Right lobe of liver (tissue), 6 donors: ENCODE data around the gene CCR8. TPM values are rescaled to one million over a fixed set of nuclear protein-coding genes. Genes with fewer than 3 reads are reported as not detected.
A peak's percentile ranks its signal among the peaks of the same experiment; 100 is the strongest.

ENCODE experiments used
- ATAC-seq, 4 donors: fragments of 200-7000 bp; cut with Tn5 transposase; one replicate each; pipeline ENCODE4 v1.9.1; 2020; ENCODE audit warnings: mild to moderate bottlenecking in 4 of 4, moderate library complexity in 4 of 4
- DNase-seq, 3 donors: peaks; one replicate each; pipeline ENCODE4 v3.0.0-alpha.2; 2020
- H3K27ac ChIP-seq, 3 donors: fragments of 200-600 bp; one replicate each; pipeline ENCODE4 v1.8.0; 2022
- H3K27me3 ChIP-seq, 2 donors: fragments of 200-600 bp; one replicate each; pipeline ENCODE4 v1.8.0; 2022
- H3K36me3 ChIP-seq, 4 donors: fragments of 200-600 bp; sonication (generic) in 1 of 4; one replicate each; pipeline versions ENCODE4 v1.5.1 to v1.8.0; 2017 to 2022; ENCODE audit warnings: control low read depth in 1 of 4
- H3K4me1 ChIP-seq, 4 donors: fragments of 200-600 bp; sonication (generic) in 1 of 4; one replicate each; pipeline versions ENCODE4 v1.5.1 to v1.8.0; 2017 to 2022; ENCODE audit warnings: control low read depth in 1 of 4
- H3K4me3 ChIP-seq, 3 donors: fragments of 200-600 bp; one replicate each; pipeline ENCODE4 v1.8.0; 2022
- H3K9me3 ChIP-seq, 4 donors: fragments of 200-600 bp; sonication (generic) in 1 of 4; one replicate each; pipeline versions ENCODE4 v1.5.1 to v1.8.0; 2017 to 2022; ENCODE audit warnings: control low read depth in 1 of 4
- CTCF ChIP-seq, 4 donors: fragments of 200-600 bp in 3 of 4; fragments of 450-650 bp in 1 of 4; IDR thresholded peaks; one replicate each; pipeline versions ENCODE4 v1.5.1 to v1.8.0; 2016 to 2022; ENCODE audit warnings: antibody characterized with exemption in 4 of 4, mild to moderate bottlenecking in 2 of 4
- POLR2A ChIP-seq: fragments of 450-650 bp; IDR thresholded peaks from one replicate; pipeline ENCODE4 v1.6.1; 2017; ENCODE audit warnings: antibody characterized with exemption, mild to moderate bottlenecking
- WGBS: methylation state at CpG from one replicate; pipeline ENCODE4 v1.1.6; 2018; ENCODE audit warnings: low coverage, low lambda C conversion rate; ENCODE audit not compliant: insufficient coverage; ENCODE audit errors: missing lambda C conversion rate; 5-methylcytosine and 5-hydroxymethylcytosine counted together
- intact Hi-C, 2 donors: fragments of 100-400 bp; cut with DNase I; formaldehyde crosslinking; loops; one replicate each; pipeline versions ENCODE4 v1.11.2 to v1.14.1; 2022
- long read RNA-seq: library from polyadenylated mRNA; unstranded; transcript quantifications from one replicate; pipeline ENCODE4 v2.0.0, GENCODE V29; 2019
- total RNA-seq, 6 experiments: library from RNA; depleted of rRNA in 2 of 6; stranded (reverse); fragments of >200 nt in 2 of 6; fragmentation: NEBNext Ultra II Directional in 3 of 6; extraction: Animal tissue kit (Norgen Biotek cat#: 25700) in 3 of 6; gene quantifications; one replicate each; pipeline versions ENCODE4 v1.1.0 to v1.2.4, GENCODE V29; 2016 to 2023
- donor health status: DM: no; HTN: yes; CAD: no.
- donor health status: DM: no; HTN: no; CAD: no.
- donor health status: DM: no; HTN: no; CAD: no.
- donor health status: DM: no; HTN: yes; CAD: no.
- donor health status: DM: no; HTN: yes; CAD: no.

CCR8 gene
- not detected for total RNA-seq
- long read RNA-seq, result 0 reads

- H3K4me3 ChIP-seq, result no peak within 1 kb of the TSS
- H3K27ac ChIP-seq, result no peak within 1 kb of the TSS
- no peaks in the 10 kb centered on the region for H3K4me1 ChIP-seq
- no peaks in the 10 kb centered on the region for H3K9me3 ChIP-seq
- no peaks in the 10 kb centered on the region for H3K27me3 ChIP-seq
- intact Hi-C loops, result no loop called here
- ATAC-seq (no peak), DNase-seq (no peak)
- no peaks in the 10 kb centered on the region for H3K36me3 ChIP-seq
- no peak for TF ChIP-seq POLR2A
- no peak for TF ChIP-seq CTCF (IDR thresholded peaks at IDR 0.05)
- WGBS, result 88% methylated on average over 1 of the region's 1 CpG
These were observed at the start of gene CCR8 for GRCh38 chr3:39329493-39329892. TSS of gene CCR8 (plus strand) at chr3:39329709. CDS start at chr3:39332332, 2,623 bp downstream.

GRCh38 chr3:39279745-39280517 is 49.6 kb upstream of the CCR8 start, which contains the start of gene CX3CR1:
TSS of gene CX3CR1 (minus strand) at chr3:39280036. CDS start at chr3:39266509, 13,527 bp downstream.
- Histone ChIP-seq H3K27ac (no peak within 1 kb of the TSS), H3K9me3 (no peaks in the 10 kb centered on the region), H3K27me3 (no peaks in the 10 kb centered on the region), H3K4me3 (no peak within 1 kb of the TSS), H3K36me3 (no peaks in the 10 kb centered on the region), H3K4me1 (peaks cover 0 to 2% (median 0%) of the 10 kb centered on the region in 4 donors)
- TF ChIP-seq POLR2A (no peak), CTCF (IDR thresholded peaks at IDR 0.05) (no peak)
- intact Hi-C loops, result loop anchor here (5.0 to 10.0 kb wide), 4 partner anchors 78 to 175 kb away; partner anchors contain the start of genes GORASP1 (in 1 of the 2) and TTC21A (in 1 of the 2)
- DNase-seq (peak in 1 of 3 donors; percentile 33), ATAC-seq (peak in 2 of 4 donors; percentile 17 to 18)
- 55% methylated on average over 4 of the region's 5 CpGs for WGBS

GRCh38 chr3:39280571-39280970 is 48.9 kb upstream of the CCR8 start:
- intact Hi-C loops, result loop anchor here (10.0 kb wide), 3 partner anchors 96 to 176 kb away; partner anchors contain the start of genes GORASP1 (in 1 of the 2) and TTC21A (in 1 of the 2)
- Histone ChIP-seq H3K9me3 (no peaks in the 10 kb centered on the region), H3K4me1 (peaks cover 0 to 2% (median 0%) of the 10 kb centered on the region in 4 donors), H3K36me3 (no peaks in the 10 kb centered on the region), H3K27me3 (no peaks in the 10 kb centered on the region), H3K4me3 (no peak overlapping the region), H3K27ac (no peak overlapping the region)
- ATAC-seq (no peak), DNase-seq (peak in 1 of 3 donors; percentile 35)
- 100% methylated on average over 5 of the region's 5 CpGs for WGBS
- no peak for TF ChIP-seq CTCF (IDR thresholded peaks at IDR 0.05)

GRCh38 chr3:39281533-39281932 is 48.0 kb upstream of the CCR8 start:
- Histone ChIP-seq H3K4me1 (peaks cover 0 to 2% (median 0%) of the 10 kb centered on the region in 4 donors), H3K36me3 (no peaks in the 10 kb centered on the region), H3K27ac (no peak overlapping the region), H3K9me3 (no peaks in the 10 kb centered on the region), H3K4me3 (no peak overlapping the region), H3K27me3 (no peaks in the 10 kb centered on the region)
- ATAC-seq, result peak in 1 of 4 donors; percentile 21
- DNase-seq, result no peak
- intact Hi-C loops, result loop anchor here (10.0 kb wide), 3 partner anchors 97 to 177 kb away; partner anchors contain the start of genes GORASP1 (in 1 of the 2) and TTC21A (in 1 of the 2)
- whole genome bisulfite sequencing, result 74% methylated on average over 8 of the region's 9 CpGs
- TF ChIP-seq POLR2A (no peak), CTCF (IDR thresholded peaks at IDR 0.05) (no peak)
